Colonic mucosa (tissue), 4 donors: ENCODE results near the gene PLEKHG1. TPM values are rescaled to one million over a fixed set of nuclear protein-coding genes. Genes with fewer than 3 reads are reported as not detected.

Experiments used
- DNase-seq: peaks from one replicate; pipeline ENCODE4 v3.0.0-alpha.2; 2020
- H3K27ac ChIP-seq: fragments of 200-600 bp; one replicate; pipeline ENCODE4 v1.8.0; 2021
- H3K27me3 ChIP-seq: fragments of 200-600 bp; one replicate; pipeline ENCODE4 v1.8.0; 2021
- H3K36me3 ChIP-seq: fragments of 200-600 bp; one replicate; pipeline ENCODE4 v1.8.0; 2021
- H3K4me1 ChIP-seq: fragments of 200-600 bp; one replicate; pipeline ENCODE4 v1.8.0; 2021; ENCODE audit warnings: mild to moderate bottlenecking
- H3K4me3 ChIP-seq: fragments of 200-600 bp; one replicate; pipeline ENCODE4 v1.8.0; 2021
- H3K9ac ChIP-seq, 2 donors: one replicate each; pipeline ENCODE4 v1.7.0; 2013; ENCODE audit warnings: control low read depth in 2 of 2, low read depth in 2 of 2, low read length in 2 of 2
- H3K9me3 ChIP-seq: fragments of 200-600 bp; one replicate; pipeline ENCODE4 v1.8.0; 2021
- intact Hi-C: fragments of 100-400 bp; cut with DNase I; formaldehyde crosslinking; loops from one replicate; pipeline ENCODE4 v1.14.1; 2022
- total RNA-seq, 2 donors: library from RNA; stranded (reverse); fragmentation: NEBNext Ultra II Directional in 1 of 2; extraction: Animal tissue kit (Norgen Biotek cat#: 25700) in 1 of 2; gene quantifications; one replicate each; pipeline ENCODE4 v1.2.1, GENCODE V29; 2021
- TF ChIP-seq, protein P1 (sequence below): fragments of 200-600 bp; IDR thresholded peaks from one replicate; pipeline ENCODE4 v1.8.0; 2022; ENCODE audit warnings: antibody characterized with exemption, mild to moderate bottlenecking
- donor health status: healthy.
- donor health status: DM: no; HTN: no; CAD: no.
- donor health status: DM: no; HTN: no; CAD: no.

Gene PLEKHG1
- total RNA-seq, 2 donors from 2014 or later = 21.8 to 25.2 TPM

- Histone ChIP-seq H3K27me3 (no peaks in the 10 kb centered on the region), H3K4me3 (no peak overlapping the region), H3K27ac (no peak overlapping the region), H3K4me1 (peaks cover 13% of the 10 kb centered on the region), H3K9me3 (no peaks in the 10 kb centered on the region), H3K36me3 (no peaks in the 10 kb centered on the region), H3K9ac (no peak overlapping the region)
- TF ChIP-seq, protein P1, sequence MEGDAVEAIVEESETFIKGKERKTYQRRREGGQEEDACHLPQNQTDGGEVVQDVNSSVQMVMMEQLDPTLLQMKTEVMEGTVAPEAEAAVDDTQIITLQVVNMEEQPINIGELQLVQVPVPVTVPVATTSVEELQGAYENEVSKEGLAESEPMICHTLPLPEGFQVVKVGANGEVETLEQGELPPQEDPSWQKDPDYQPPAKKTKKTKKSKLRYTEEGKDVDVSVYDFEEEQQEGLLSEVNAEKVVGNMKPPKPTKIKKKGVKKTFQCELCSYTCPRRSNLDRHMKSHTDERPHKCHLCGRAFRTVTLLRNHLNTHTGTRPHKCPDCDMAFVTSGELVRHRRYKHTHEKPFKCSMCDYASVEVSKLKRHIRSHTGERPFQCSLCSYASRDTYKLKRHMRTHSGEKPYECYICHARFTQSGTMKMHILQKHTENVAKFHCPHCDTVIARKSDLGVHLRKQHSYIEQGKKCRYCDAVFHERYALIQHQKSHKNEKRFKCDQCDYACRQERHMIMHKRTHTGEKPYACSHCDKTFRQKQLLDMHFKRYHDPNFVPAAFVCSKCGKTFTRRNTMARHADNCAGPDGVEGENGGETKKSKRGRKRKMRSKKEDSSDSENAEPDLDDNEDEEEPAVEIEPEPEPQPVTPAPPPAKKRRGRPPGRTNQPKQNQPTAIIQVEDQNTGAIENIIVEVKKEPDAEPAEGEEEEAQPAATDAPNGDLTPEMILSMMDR = no peak
- intact Hi-C loops = no loop called here
- no peak for DNase-seq
Observed at GRCh38 chr6:150640556-150641209, 41.0 kb downstream of the PLEKHG1 start.

DNA sequence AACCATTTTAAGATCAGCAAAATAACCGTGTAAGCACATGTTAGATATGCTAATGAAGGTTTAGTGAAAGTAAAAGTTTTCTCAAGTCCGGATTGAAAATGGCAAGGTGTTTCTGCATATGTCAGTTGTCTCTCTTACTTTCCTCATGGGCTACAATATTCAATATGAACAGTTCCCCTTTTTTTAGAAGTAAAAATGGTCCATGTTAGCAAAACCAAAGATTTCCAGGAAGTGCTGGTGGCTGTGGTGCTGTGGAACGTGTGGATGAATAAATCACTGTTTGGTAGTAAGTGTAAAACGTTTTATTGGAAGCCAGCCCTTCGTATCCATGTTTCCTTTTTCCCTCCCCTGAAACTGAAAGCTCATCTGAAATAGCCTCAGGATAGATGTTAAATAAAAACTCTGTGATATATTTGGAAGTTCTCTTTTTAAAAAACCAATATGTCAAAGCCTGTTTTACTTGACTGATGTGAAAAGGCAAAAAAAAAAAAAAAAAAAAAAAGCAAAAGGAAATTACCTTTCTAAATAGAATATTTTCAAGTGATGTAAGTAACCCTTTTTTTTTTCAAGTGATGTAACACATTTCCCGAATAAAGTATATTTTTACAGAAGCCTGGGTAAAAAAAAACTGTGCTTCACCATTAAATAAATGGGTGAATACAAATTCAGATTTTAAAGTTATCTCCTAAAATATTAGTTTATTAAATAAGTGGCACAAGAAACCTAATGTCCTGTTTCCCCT, 41.9 kb downstream of the PLEKHG1 start:
- Histone ChIP-seq H3K4me1 (peaks cover 13% of the 10 kb centered on the region), H3K9me3 (no peaks in the 10 kb centered on the region), H3K36me3 (no peaks in the 10 kb centered on the region), H3K27ac (peak overlapping the region; percentile 14), H3K27me3 (no peaks in the 10 kb centered on the region), H3K9ac (no peak overlapping the region), H3K4me3 (no peak overlapping the region)
- intact Hi-C loops = no loop called here
- TF ChIP-seq, protein P1 = no peak
- DNase-seq = no peak

DNA sequence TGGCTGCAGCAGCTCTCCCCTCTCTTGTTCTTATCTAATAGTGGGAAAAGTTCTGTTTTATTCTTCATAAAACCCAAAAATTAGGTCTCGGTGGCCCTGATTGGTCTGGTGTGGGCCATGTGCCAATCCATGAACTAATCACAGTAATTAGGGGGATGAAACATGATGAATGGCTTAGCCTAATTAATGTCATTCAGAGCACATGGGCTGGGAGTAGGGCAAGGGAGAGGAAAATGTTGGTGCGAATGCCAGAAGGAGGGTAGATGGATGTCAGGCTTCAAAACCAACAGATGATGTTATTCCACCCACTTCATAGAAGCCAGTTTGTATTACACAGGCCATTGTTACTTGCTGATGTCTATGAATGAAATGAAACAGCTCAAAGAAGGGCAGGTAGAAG, 46.5 kb downstream of the PLEKHG1 start:
- Histone ChIP-seq H3K9ac (no peak overlapping the region), H3K27me3 (no peaks in the 10 kb centered on the region), H3K27ac (no peak overlapping the region), H3K4me1 (peaks cover 8% of the 10 kb centered on the region), H3K36me3 (no peaks in the 10 kb centered on the region), H3K9me3 (no peaks in the 10 kb centered on the region), H3K4me3 (no peak overlapping the region)
- intact Hi-C loops = no loop called here
- TF ChIP-seq, protein P1 = no peak
- DNase-seq = no peak

DNA sequence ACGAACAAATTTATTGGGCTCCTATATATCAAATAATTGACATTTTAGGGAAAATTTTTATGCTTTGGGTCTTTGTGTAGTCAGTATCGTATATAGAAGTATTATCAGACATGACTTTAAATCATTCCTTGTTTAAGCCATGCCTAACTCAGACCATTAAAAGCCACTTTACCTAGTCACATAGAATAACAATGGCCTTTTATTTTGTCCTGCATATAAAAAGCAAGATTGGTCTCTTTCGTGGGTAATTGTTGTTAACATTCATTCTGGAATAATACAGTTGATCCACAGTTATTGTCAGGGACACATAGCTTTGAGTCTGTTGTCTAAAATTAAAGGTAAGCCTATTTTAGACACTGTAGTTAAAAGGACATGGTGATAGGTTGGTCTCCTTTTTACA, 47.4 kb downstream of the PLEKHG1 start:
- Histone ChIP-seq H3K9ac (no peak overlapping the region), H3K27ac (no peak overlapping the region), H3K4me3 (no peak overlapping the region), H3K27me3 (no peaks in the 10 kb centered on the region), H3K9me3 (no peaks in the 10 kb centered on the region), H3K36me3 (no peaks in the 10 kb centered on the region), H3K4me1 (peaks cover 5% of the 10 kb centered on the region)
- TF ChIP-seq, protein P1 = no peak
- intact Hi-C loops = no loop called here
- DNase-seq = no peak

Other genes starting within 250 kb of the PLEKHG1 start
- gene IYD, start 230.9 kb upstream of the PLEKHG1 start, total RNA-seq = 10 to 100 TPM in 1 of 2 donors, 1 to 10 TPM in 1; 8.7 to 10.4 TPM